ENCODE measurements around the gene EIF5A. TPM values are rescaled to one million over a fixed set of nuclear protein-coding genes. Genes with fewer than 3 reads are reported as not detected.

EIF5A gene
- polyA plus RNA-seq (2011; rRNA removed) (556 and 579 TPM in 2 replicates), polyA minus RNA-seq (2011; rRNA and poly(A)+ RNA removed) (632 and 820 TPM in 2 replicates)

DNA sequence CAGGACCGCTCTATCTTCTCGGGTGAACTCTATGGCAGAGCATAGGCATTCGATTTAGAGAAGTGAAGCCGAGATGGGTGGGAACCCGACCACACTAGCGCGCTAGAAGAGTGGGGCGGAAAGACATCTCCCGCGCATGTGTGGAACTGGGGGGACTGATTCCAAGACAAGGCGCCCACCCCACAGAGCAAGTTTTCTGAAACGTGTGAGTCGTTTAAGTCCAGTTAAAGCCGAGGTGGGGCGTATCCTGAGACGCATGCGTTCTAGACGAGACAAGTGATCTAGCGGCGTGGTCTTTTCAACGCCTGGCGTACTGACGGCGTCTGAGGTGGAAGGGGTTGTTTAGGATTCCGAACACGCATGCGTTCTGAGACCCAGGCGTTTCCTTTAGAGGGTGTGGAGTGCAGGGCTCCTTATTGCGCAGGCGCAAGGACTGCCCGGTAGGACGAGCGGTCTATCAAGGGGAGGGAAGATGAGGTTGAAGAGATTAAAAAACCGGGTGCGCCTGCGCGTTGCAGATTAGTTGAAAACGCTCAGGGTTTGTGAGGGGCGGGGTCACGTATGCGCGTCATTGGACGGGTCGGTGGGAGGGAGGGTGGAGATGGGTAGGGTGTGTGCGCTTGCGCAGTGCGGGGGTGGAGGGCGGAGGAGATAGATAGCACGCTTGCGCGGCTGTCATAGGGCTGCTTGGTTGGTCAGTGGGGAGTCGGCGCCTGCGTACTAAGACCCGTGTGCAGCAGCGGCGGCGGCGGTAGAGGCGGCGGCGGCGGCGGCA is at the start of gene EIF5A:
EIF5A (plus strand) TSS at position 718 of the 775 bp plus-strand sequence. CDS start 2,008 bp downstream, outside the sequence.
- peaks cover 19% of the 10 kb centered on the region for H3K36me3 ChIP-seq (ENCODE audit: control insufficient read depth, insufficient read depth, low read length)
- peak; percentile 100 for DNase-seq (ENCODE audit: low read depth)
- CTCF ChIA-PET: interaction anchor here (1.3 to 2.2 kb wide), 2 partner anchors 11 to 87 kb away, joined by 3 to 15 read pairs; partner anchors contain the start of genes ACADVL and DLG4
- TF ChIP-seq, protein P1, sequence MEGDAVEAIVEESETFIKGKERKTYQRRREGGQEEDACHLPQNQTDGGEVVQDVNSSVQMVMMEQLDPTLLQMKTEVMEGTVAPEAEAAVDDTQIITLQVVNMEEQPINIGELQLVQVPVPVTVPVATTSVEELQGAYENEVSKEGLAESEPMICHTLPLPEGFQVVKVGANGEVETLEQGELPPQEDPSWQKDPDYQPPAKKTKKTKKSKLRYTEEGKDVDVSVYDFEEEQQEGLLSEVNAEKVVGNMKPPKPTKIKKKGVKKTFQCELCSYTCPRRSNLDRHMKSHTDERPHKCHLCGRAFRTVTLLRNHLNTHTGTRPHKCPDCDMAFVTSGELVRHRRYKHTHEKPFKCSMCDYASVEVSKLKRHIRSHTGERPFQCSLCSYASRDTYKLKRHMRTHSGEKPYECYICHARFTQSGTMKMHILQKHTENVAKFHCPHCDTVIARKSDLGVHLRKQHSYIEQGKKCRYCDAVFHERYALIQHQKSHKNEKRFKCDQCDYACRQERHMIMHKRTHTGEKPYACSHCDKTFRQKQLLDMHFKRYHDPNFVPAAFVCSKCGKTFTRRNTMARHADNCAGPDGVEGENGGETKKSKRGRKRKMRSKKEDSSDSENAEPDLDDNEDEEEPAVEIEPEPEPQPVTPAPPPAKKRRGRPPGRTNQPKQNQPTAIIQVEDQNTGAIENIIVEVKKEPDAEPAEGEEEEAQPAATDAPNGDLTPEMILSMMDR (IDR thresholded peaks at IDR 0.05; ENCODE audit: insufficient read depth, low read depth, low read length): no peak
- POLR2A ChIA-PET: no interaction called here
- H3K27me3 ChIP-seq (ENCODE audit: control insufficient read depth, insufficient read depth, low read length): no peaks in the 10 kb centered on the region; the same call in 1 of the 2 replicates
- peak within 1 kb of the TSS; percentile 71 for H3K4me3 ChIP-seq (ENCODE audit: low read depth, low read length)

GRCh38 chr17:7258731-7259554 is 48.5 kb upstream of the EIF5A start:
- Histone ChIP-seq H3K36me3 (ENCODE audit: control insufficient read depth, insufficient read depth, low read length) (peaks cover 13% of the 10 kb centered on the region; the same call in 1 of the 2 replicates), H3K27me3 (ENCODE audit: control insufficient read depth, insufficient read depth, low read length) (no peaks in the 10 kb centered on the region), H3K4me3 (ENCODE audit: low read depth, low read length) (no peak overlapping the region)
- TF ChIP-seq, protein P1 (IDR thresholded peaks at IDR 0.05; ENCODE audit: insufficient read depth, low read depth, low read length): no peak
- ChIA-PET POLR2A (no interaction called here), CTCF (interaction anchor here (0.9 to 1.2 kb wide), 2 partner anchors 37 to 330 kb away, joined by 3 to 5 read pairs; no protein-coding TSS in a partner anchor)
- DNase-seq (ENCODE audit: low read depth): no peak

- POLR2A ChIA-PET: no interaction called here
- CTCF ChIA-PET: interaction anchor here (0.9 to 1.2 kb wide), 2 partner anchors 36 to 330 kb away, joined by 3 to 5 read pairs; no protein-coding TSS in a partner anchor
- DNase-seq (ENCODE audit: low read depth): no peak
These were observed 47.9 kb upstream of the EIF5A start for GRCh38 chr17:7259555-7259889.

GRCh38 chr17:7260151-7260550 is 47.3 kb upstream of the EIF5A start:
- POLR2A ChIA-PET: no interaction called here
- CTCF ChIA-PET: no interaction called here

More at GRCh38 chr17:7259555-7259889, 47.9 kb upstream of the EIF5A start:
- peaks cover 8% of the 10 kb centered on the region; the same call in 1 of the 2 replicates for H3K36me3 ChIP-seq (ENCODE audit: control insufficient read depth, insufficient read depth, low read length)
- TF ChIP-seq, protein P1 (IDR thresholded peaks at IDR 0.05; ENCODE audit: insufficient read depth, low read depth, low read length): no peak
- H3K27me3 ChIP-seq (ENCODE audit: control insufficient read depth, insufficient read depth, low read length): no peaks in the 10 kb centered on the region
- H3K4me3 ChIP-seq (ENCODE audit: low read depth, low read length): no peak overlapping the region

More at GRCh38 chr17:7260151-7260550, 47.3 kb upstream of the EIF5A start:
- Histone ChIP-seq H3K4me3 (ENCODE audit: low read depth, low read length) (no peak overlapping the region), H3K27me3 (ENCODE audit: control insufficient read depth, insufficient read depth, low read length) (no peaks in the 10 kb centered on the region), H3K36me3 (ENCODE audit: control insufficient read depth, insufficient read depth, low read length) (peaks cover 7% of the 10 kb centered on the region; the same call in 1 of the 2 replicates)
- TF ChIP-seq, protein P1 (IDR thresholded peaks at IDR 0.05; ENCODE audit: insufficient read depth, low read depth, low read length): no peak
- no peak for DNase-seq (ENCODE audit: low read depth)
